RWPE2 (cell line): ENCODE results near the gene ITPRID1.

ENCODE experiments used
- ATAC-seq: fragments of 200-7000 bp; cut with Tn5 transposase; 3 replicates; pipeline ENCODE4 v1.9.1; 2021; ENCODE audit warnings: low read depth
- DNase-seq: peaks from one replicate; pipeline ENCODE4 v3.0.0-alpha.2; 2020; ENCODE audit warnings: low spot score
- H3K27ac ChIP-seq: fragments of 450-650 bp; 2 replicates; pipeline ENCODE4 v1.5.1; 2017; ENCODE audit warnings: mild to moderate bottlenecking; ENCODE audit not compliant: poor library complexity, severe bottlenecking
- H3K27me3 ChIP-seq: fragments of 250-450 bp; sonication (Bioruptor Pico); 2 replicates; pipeline ENCODE4 v1.5.1; 2021; ENCODE audit warnings: mild to moderate bottlenecking, moderate library complexity; ENCODE audit not compliant: insufficient read depth, poor library complexity, severe bottlenecking
- H3K36me3 ChIP-seq: fragments of 250-450 bp; sonication (Bioruptor Pico); 2 replicates; pipeline ENCODE4 v1.5.1; 2020; ENCODE audit warnings: low read depth, mild to moderate bottlenecking, moderate library complexity
- H3K4me1 ChIP-seq: fragments of 250-450 bp; sonication (Bioruptor Pico); 2 replicates; pipeline ENCODE4 v1.5.1; 2021; ENCODE audit warnings: mild to moderate bottlenecking, moderate library complexity; ENCODE audit not compliant: insufficient read depth, poor library complexity, severe bottlenecking
- H3K4me3 ChIP-seq: fragments of 250-450 bp; sonication (Bioruptor Pico); 2 replicates; pipeline ENCODE4 v1.5.1; 2021; ENCODE audit warnings: mild to moderate bottlenecking, moderate library complexity; ENCODE audit not compliant: severe bottlenecking
- H3K9me3 ChIP-seq: fragments of 250-450 bp; sonication (Bioruptor Pico); 2 replicates; pipeline ENCODE4 v1.5.1; 2021; ENCODE audit warnings: mild to moderate bottlenecking, moderate library complexity; ENCODE audit not compliant: severe bottlenecking
- CTCF ChIP-seq: fragments of 450-650 bp; IDR thresholded peaks from one replicate; pipeline ENCODE4 v1.5.1; 2017; ENCODE audit warnings: mild to moderate bottlenecking, moderate library complexity; ENCODE audit not compliant: poor library complexity, severe bottlenecking

The ITPRID1 gene

GRCh38 chr7:31690935-31691334 lies 177.0 kb downstream of the ITPRID1 start:
- H3K27me3 ChIP-seq, result peaks cover 5% of the 10 kb centered on the region
- no peak overlapping the region for H3K27ac ChIP-seq
- DNase-seq (no peak), ATAC-seq (no peak)
- TF ChIP-seq CTCF, result no peak
- no peaks in the 10 kb centered on the region for H3K36me3 ChIP-seq
- H3K9me3 ChIP-seq, result no peaks in the 10 kb centered on the region
- no peak overlapping the region for H3K4me3 ChIP-seq
- H3K4me1 ChIP-seq, result no peaks in the 10 kb centered on the region

- H3K4me3 ChIP-seq, result no peak overlapping the region
- H3K27me3 ChIP-seq, result peaks cover 11% of the 10 kb centered on the region
- no peaks in the 10 kb centered on the region for H3K4me1 ChIP-seq
- DNase-seq, result no peak
- no peaks in the 10 kb centered on the region for H3K36me3 ChIP-seq
- TF ChIP-seq CTCF, result no peak
- no peak overlapping the region for H3K27ac ChIP-seq
- no peak for ATAC-seq
- no peaks in the 10 kb centered on the region for H3K9me3 ChIP-seq
Observed at GRCh38 chr7:31692451-31692850, 178.6 kb downstream of the ITPRID1 start.

GRCh38 chr7:31692871-31693270 lies 179.0 kb downstream of the ITPRID1 start:
- H3K9me3 ChIP-seq, result no peaks in the 10 kb centered on the region
- no peaks in the 10 kb centered on the region for H3K36me3 ChIP-seq
- no peaks in the 10 kb centered on the region for H3K4me1 ChIP-seq
- H3K4me3 ChIP-seq, result no peak overlapping the region
- ATAC-seq (no peak), DNase-seq (no peak)
- TF ChIP-seq CTCF, result no peak
- H3K27me3 ChIP-seq, result peaks cover 11% of the 10 kb centered on the region
- no peak overlapping the region for H3K27ac ChIP-seq

- no peak overlapping the region for H3K27ac ChIP-seq
- no peaks in the 10 kb centered on the region for H3K9me3 ChIP-seq
- TF ChIP-seq CTCF, result no peak
- ATAC-seq (no peak), DNase-seq (no peak)
- no peaks in the 10 kb centered on the region for H3K36me3 ChIP-seq
- H3K27me3 ChIP-seq, result peaks cover 14% of the 10 kb centered on the region
- no peaks in the 10 kb centered on the region for H3K4me1 ChIP-seq
- no peak overlapping the region for H3K4me3 ChIP-seq
Observed at GRCh38 chr7:31695859-31696614, 182.1 kb downstream of the ITPRID1 start.

GRCh38 chr7:31699050-31699449 lies 185.2 kb downstream of the ITPRID1 start:
- H3K27ac ChIP-seq, result no peak overlapping the region
- TF ChIP-seq CTCF, result no peak
- H3K36me3 ChIP-seq, result no peaks in the 10 kb centered on the region
- peaks cover 9% of the 10 kb centered on the region for H3K27me3 ChIP-seq
- no peak for ATAC-seq
- no peak for DNase-seq
- H3K4me3 ChIP-seq, result no peak overlapping the region
- H3K4me1 ChIP-seq, result no peaks in the 10 kb centered on the region
- no peaks in the 10 kb centered on the region for H3K9me3 ChIP-seq
